Mucosa of descending colon (tissue), 3 donors: ENCODE results near the gene IL4R. TPM values are rescaled to one million over a fixed set of nuclear protein-coding genes. Genes with fewer than 3 reads are reported as not detected.

Source experiments
- ATAC-seq: fragments of 200-7000 bp; cut with Tn5 transposase; one replicate; pipeline ENCODE4 v1.9.1; 2020; ENCODE audit warnings: mild to moderate bottlenecking, moderate library complexity
- DNase-seq, 3 donors: peaks; one replicate each; pipeline ENCODE4 v3.0.0-alpha.2; 2020
- H3K36me3 ChIP-seq: fragments of 200-600 bp; one replicate; pipeline ENCODE4 v1.8.0; 2021; ENCODE audit warnings: low read depth, mild to moderate bottlenecking
- H3K4me1 ChIP-seq: fragments of 200-600 bp; one replicate; pipeline ENCODE4 v1.8.0; 2021; ENCODE audit warnings: low read depth, mild to moderate bottlenecking
- H3K4me3 ChIP-seq: fragments of 200-600 bp; one replicate; pipeline ENCODE4 v1.8.0; 2021; ENCODE audit warnings: mild to moderate bottlenecking
- H3K9me3 ChIP-seq: fragments of 200-600 bp; one replicate; pipeline ENCODE4 v1.8.0; 2021; ENCODE audit warnings: mild to moderate bottlenecking
- CTCF ChIP-seq: fragments of 200-600 bp; IDR thresholded peaks from one replicate; pipeline ENCODE4 v1.8.0; 2022; ENCODE audit warnings: antibody characterized with exemption, mild to moderate bottlenecking
- intact Hi-C, 2 donors: fragments of 100-400 bp; cut with DNase I in 1 of 2; cut with micrococcal nuclease in 1 of 2; formaldehyde crosslinking; loops; one replicate each; pipeline versions ENCODE4 v1.11.0 to v1.11.1; 2022; cut with DNase I, micrococcal nuclease
- total RNA-seq, 3 donors: library from RNA; stranded (reverse); fragmentation: NEBNext Ultra II Directional in 2 of 3; extraction: Animal tissue kit (Norgen Biotek cat#: 25700) in 2 of 3; gene quantifications; one replicate each; pipeline versions ENCODE4 v1.2.1 to v1.2.4, GENCODE V29; 2021 to 2023
- donor health status: DM: no; HTN: no; CAD: no; lungs with moderate emphysema.
- donor health status: DM: no; HTN: no; CAD: no.
- donor health status: DM: no; HTN: yes; CAD: no.

The IL4R gene
- total RNA-seq, 3 donors from 2014 or later = 131 to 207 (median 164) TPM

- Histone ChIP-seq H3K9me3 (no peaks in the 10 kb centered on the region), H3K4me1 (no peaks in the 10 kb centered on the region), H3K36me3 (no peaks in the 10 kb centered on the region), H3K4me3 (no peak overlapping the region)
- DNase-seq = no peak
- intact Hi-C loops = no loop called here
- TF ChIP-seq CTCF = no peak
- no peak for ATAC-seq
These were observed 38.4 kb upstream of the IL4R start for GRCh38 chr16:27275394-27275793.

DNA sequence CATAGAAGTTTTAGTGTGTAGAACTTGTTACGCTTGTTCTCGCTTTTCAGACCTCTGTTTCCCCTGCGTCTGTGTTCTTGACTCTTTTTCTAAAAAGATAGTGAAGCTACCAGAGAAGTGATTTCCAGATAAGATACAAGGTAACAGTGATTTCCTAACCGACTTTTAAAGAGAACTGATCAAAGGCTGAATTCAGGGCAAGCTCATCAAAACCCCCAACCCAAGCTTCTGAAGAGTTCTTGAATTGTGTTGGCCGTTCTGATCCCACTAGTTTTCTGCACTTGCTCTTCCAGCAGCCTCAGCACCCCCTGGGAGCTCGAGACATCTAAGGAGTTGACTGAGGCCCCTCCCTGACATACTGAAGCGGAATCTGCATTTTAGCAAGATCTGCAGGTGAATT, 32.5 kb upstream of the IL4R start:
- ATAC-seq (no peak), DNase-seq (no peak)
- no peaks in the 10 kb centered on the region for H3K36me3 ChIP-seq
- H3K4me1 ChIP-seq = no peaks in the 10 kb centered on the region
- intact Hi-C loops = no loop called here
- H3K4me3 ChIP-seq = no peak overlapping the region
- no peaks in the 10 kb centered on the region for H3K9me3 ChIP-seq
- no peak for TF ChIP-seq CTCF

GRCh38 chr16:27284865-27285675, 28.7 kb upstream of the IL4R start:
- H3K36me3 ChIP-seq = no peaks in the 10 kb centered on the region
- H3K4me3 ChIP-seq = no peak overlapping the region
- intact Hi-C loops = no loop called here
- no peaks in the 10 kb centered on the region for H3K4me1 ChIP-seq
- no peaks in the 10 kb centered on the region for H3K9me3 ChIP-seq
- DNase-seq (no peak), ATAC-seq (no peak)
- TF ChIP-seq CTCF = no peak

DNA sequence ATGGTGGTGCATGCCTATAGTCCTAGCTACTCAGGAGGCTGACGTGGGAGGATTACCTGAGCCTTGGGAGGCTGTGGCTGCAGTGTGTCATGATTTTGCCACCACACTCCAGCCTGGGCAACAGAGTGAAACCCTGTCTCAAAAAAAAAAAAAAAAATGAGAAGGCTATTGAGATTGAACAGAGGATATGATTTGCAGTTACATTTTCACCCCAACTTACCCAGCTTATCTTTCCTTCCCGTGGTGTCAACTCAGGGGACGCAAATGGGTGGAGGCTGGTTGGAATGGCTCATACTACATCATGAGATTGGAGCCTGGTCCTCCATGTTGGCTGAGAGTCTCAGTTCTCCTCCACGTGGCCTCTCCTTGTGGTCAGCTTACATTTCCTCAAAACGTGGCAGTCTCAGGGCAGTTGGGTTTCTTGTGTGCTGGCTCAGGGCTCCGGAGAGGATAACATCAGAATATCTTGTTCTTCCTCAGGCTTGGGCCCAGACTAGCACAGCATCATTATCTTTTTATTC, 28.0 kb upstream of the IL4R start:
- intact Hi-C loops = no loop called here
- Histone ChIP-seq H3K9me3 (no peaks in the 10 kb centered on the region), H3K4me1 (no peaks in the 10 kb centered on the region), H3K36me3 (no peaks in the 10 kb centered on the region), H3K4me3 (no peak overlapping the region)
- no peak for TF ChIP-seq CTCF
- ATAC-seq = peak; percentile 61
- peak in 1 of 3 donors; percentile 25 for DNase-seq

- no peak for DNase-seq
- no peak for TF ChIP-seq CTCF
These were observed 27.3 kb upstream of the IL4R start for GRCh38 chr16:27286451-27286850.

More at GRCh38 chr16:27286451-27286850, 27.3 kb upstream of the IL4R start:
- ATAC-seq = peak; percentile 48
- Histone ChIP-seq H3K4me3 (no peak overlapping the region), H3K9me3 (no peaks in the 10 kb centered on the region), H3K36me3 (no peaks in the 10 kb centered on the region), H3K4me1 (no peaks in the 10 kb centered on the region)
- intact Hi-C loops = no loop called here
